PFSK-1 (cell line): ENCODE results near the gene MFSD2B.

Source experiments
- FOXP2 ChIP-seq: optimal IDR thresholded peaks from 2 replicates; pipeline ENCODE3; 2011; ENCODE audit warnings: borderline replicate concordance, control low read depth, inconsistent platforms; ENCODE audit not compliant: insufficient read depth; ENCODE audit errors: extremely low read length, extremely low read depth
- POLR2AphosphoS5 ChIP-seq: IDR thresholded peaks from 2 replicates; pipeline ENCODE4 v1.6.1; 2012; ENCODE audit warnings: low read depth, mild to moderate bottlenecking, control low read depth, low read length, moderate library complexity
- SIN3A ChIP-seq: IDR thresholded peaks from 2 replicates; pipeline ENCODE4 v1.6.1; 2012; ENCODE audit warnings: mild to moderate bottlenecking, low read length, moderate library complexity, borderline replicate concordance; ENCODE audit not compliant: insufficient read depth
- TAF1 ChIP-seq: IDR thresholded peaks from 2 replicates; pipeline ENCODE4 v1.6.1; 2012; ENCODE audit warnings: low read length, control low read depth, borderline replicate concordance; ENCODE audit not compliant: insufficient read depth
- TF ChIP-seq, protein P1 (sequence below), 2 experiments: IDR thresholded peaks; 2 replicates each; pipeline versions ENCODE4 v1.6.1 to v1.8.0; 2011 to 2012; ENCODE audit warnings: low read depth in 2 of 2, low read length in 2 of 2, control low read depth in 1 of 2, inconsistent platforms in 1 of 2, mild to moderate bottlenecking in 1 of 2, moderate library complexity in 1 of 2; ENCODE audit not compliant: insufficient read depth in 1 of 2

The MFSD2B gene

GRCh38 chr2:24040511-24040910 lies 30.6 kb downstream of the MFSD2B start:
- no peak for TF ChIP-seq SIN3A
- TF ChIP-seq, protein P1, sequence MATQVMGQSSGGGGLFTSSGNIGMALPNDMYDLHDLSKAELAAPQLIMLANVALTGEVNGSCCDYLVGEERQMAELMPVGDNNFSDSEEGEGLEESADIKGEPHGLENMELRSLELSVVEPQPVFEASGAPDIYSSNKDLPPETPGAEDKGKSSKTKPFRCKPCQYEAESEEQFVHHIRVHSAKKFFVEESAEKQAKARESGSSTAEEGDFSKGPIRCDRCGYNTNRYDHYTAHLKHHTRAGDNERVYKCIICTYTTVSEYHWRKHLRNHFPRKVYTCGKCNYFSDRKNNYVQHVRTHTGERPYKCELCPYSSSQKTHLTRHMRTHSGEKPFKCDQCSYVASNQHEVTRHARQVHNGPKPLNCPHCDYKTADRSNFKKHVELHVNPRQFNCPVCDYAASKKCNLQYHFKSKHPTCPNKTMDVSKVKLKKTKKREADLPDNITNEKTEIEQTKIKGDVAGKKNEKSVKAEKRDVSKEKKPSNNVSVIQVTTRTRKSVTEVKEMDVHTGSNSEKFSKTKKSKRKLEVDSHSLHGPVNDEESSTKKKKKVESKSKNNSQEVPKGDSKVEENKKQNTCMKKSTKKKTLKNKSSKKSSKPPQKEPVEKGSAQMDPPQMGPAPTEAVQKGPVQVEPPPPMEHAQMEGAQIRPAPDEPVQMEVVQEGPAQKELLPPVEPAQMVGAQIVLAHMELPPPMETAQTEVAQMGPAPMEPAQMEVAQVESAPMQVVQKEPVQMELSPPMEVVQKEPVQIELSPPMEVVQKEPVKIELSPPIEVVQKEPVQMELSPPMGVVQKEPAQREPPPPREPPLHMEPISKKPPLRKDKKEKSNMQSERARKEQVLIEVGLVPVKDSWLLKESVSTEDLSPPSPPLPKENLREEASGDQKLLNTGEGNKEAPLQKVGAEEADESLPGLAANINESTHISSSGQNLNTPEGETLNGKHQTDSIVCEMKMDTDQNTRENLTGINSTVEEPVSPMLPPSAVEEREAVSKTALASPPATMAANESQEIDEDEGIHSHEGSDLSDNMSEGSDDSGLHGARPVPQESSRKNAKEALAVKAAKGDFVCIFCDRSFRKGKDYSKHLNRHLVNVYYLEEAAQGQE (IDR thresholded peaks at IDR 0.05; ENCODE audit: insufficient read depth in 1 of 2, low read depth in 2 of 2, low read length in 2 of 2), result no peak
- TF ChIP-seq TAF1, result no peak
- TF ChIP-seq POLR2AphosphoS5, result no peak
- no peak for TF ChIP-seq FOXP2

GRCh38 chr2:24045511-24046508 lies 35.9 kb downstream of the MFSD2B start:
- TF ChIP-seq FOXP2 (no peak), TAF1 (no peak), POLR2AphosphoS5 (no peak), SIN3A (no peak)
- TF ChIP-seq, protein P1 (IDR thresholded peaks at IDR 0.05; ENCODE audit: insufficient read depth in 1 of 2, low read depth in 2 of 2, low read length in 2 of 2), result no peak

- no peak for TF ChIP-seq FOXP2
- TF ChIP-seq, protein P1 (IDR thresholded peaks at IDR 0.05; ENCODE audit: insufficient read depth in 1 of 2, low read depth in 2 of 2, low read length in 2 of 2), result no peak
- no peak for TF ChIP-seq SIN3A
- no peak for TF ChIP-seq TAF1
- no peak for TF ChIP-seq POLR2AphosphoS5
Measured at GRCh38 chr2:24046599-24046929, 36.7 kb downstream of the MFSD2B start.

GRCh38 chr2:24046930-24047702 lies 37.2 kb downstream of the MFSD2B start, which contains the start of gene WDCP:
Gene WDCP, minus strand, starts transcription at chr2:24047391. Its CDS starts 7,897 bp downstream, at chr2:24039494.
- TF ChIP-seq POLR2AphosphoS5, result peak; percentile 98
- no peak for TF ChIP-seq FOXP2
- TF ChIP-seq, protein P1 (IDR thresholded peaks at IDR 0.05; ENCODE audit: insufficient read depth in 1 of 2, low read depth in 2 of 2, low read length in 2 of 2), result 0 out of 4 replicates have a peak, but pooled peaks of 1 of the 2 experiments have one; percentile 14
- no peak; the same call in 1 of the 2 replicates for TF ChIP-seq SIN3A
- peak; percentile 94; the same call in 1 of the 2 replicates for TF ChIP-seq TAF1
